HepG2 (cell line): ENCODE measurements around the gene DENND11. TPM values are rescaled to one million over a fixed set of nuclear protein-coding genes. Genes with fewer than 3 reads are reported as not detected.

Source experiments
- ATM ChIP-seq: fragments of 450-650 bp; IDR thresholded peaks from 2 replicates; pipeline ENCODE4 v1.7.1; 2017; ENCODE audit warnings: mild to moderate bottlenecking, borderline replicate concordance
- CSRNP2 ChIP-seq: sonication (generic); formaldehyde crosslinking; conservative IDR thresholded peaks from 2 replicates; pipeline ENCODE4 v1.8.0; 2022; ENCODE audit warnings: low read depth, missing genetic modification reagents
- EHMT2 ChIP-seq: fragments of 200-600 bp; sonication (generic); IDR thresholded peaks from 2 replicates; pipeline ENCODE4 v1.7.0; 2017; ENCODE audit warnings: antibody characterized with exemption, low read depth, low read length, borderline replicate concordance
- HMGA1 ChIP-seq: sonication (generic); formaldehyde crosslinking; conservative IDR thresholded peaks from 2 replicates; pipeline ENCODE4 v1.4.0; 2020; ENCODE audit warnings: missing genetic modification reagents
- IKZF1 ChIP-seq: fragments of 450-650 bp; IDR thresholded peaks from 2 replicates; pipeline ENCODE4 v1.7.1; 2016
- IKZF5 ChIP-seq: IDR thresholded peaks from 2 replicates; pipeline ENCODE4 v1.6.1; 2018; ENCODE audit warnings: missing genetic modification reagents, mild to moderate bottlenecking, missing compliant biosample characterization
- JUNB ChIP-seq: sonication (generic); formaldehyde crosslinking; IDR thresholded peaks from 2 replicates; pipeline ENCODE4 v1.8.0; 2022; ENCODE audit warnings: missing genetic modification reagents, mild to moderate bottlenecking, borderline replicate concordance
- KLF16 ChIP-seq, 2 experiments: sonication (generic) in 1 of 2; formaldehyde crosslinking in 1 of 2; IDR thresholded peaks; 2 replicates each; pipeline versions ENCODE4 v1.6.1 to v1.8.0; 2016 to 2023; ENCODE audit warnings: missing genetic modification reagents in 2 of 2, missing compliant biosample characterization in 1 of 2
- PITX1 ChIP-seq: sonication (generic); formaldehyde crosslinking; IDR thresholded peaks from 2 replicates; pipeline ENCODE4 v1.5.1; 2020; ENCODE audit warnings: mild to moderate bottlenecking, missing genetic modification reagents
- SMC3 ChIP-seq: IDR thresholded peaks from 2 replicates; pipeline ENCODE4 v1.6.1; 2011; ENCODE audit warnings: low read length, improper control_type of control experiment
- SOX13 ChIP-seq, 3 experiments: fragments of 450-650 bp in 1 of 3; sonication (generic) in 1 of 3; formaldehyde crosslinking in 1 of 3; IDR thresholded peaks in 2 of 3; conservative IDR thresholded peaks in 1 of 3; 2 replicates each; pipeline versions ENCODE4 v1.5.0 to v1.6.1; 2016 to 2020; ENCODE audit warnings: antibody characterized with exemption in 1 of 3, mild to moderate bottlenecking in 1 of 3, missing compliant biosample characterization in 1 of 3, missing genetic modification reagents in 1 of 3, moderate library complexity in 1 of 3
- TBX2 ChIP-seq: sonication (generic); formaldehyde crosslinking; IDR thresholded peaks from 2 replicates; pipeline ENCODE4 v1.5.0; 2020; ENCODE audit warnings: missing genetic modification reagents, mild to moderate bottlenecking, borderline replicate concordance
- TFE3 ChIP-seq: IDR thresholded peaks from 2 replicates; pipeline ENCODE4 v1.6.1; 2016
- U2AF1 ChIP-seq: fragments of 200-400 bp; formaldehyde crosslinking; optimal IDR thresholded peaks from 2 replicates; pipeline ENCODE3; 2017; ENCODE audit warnings: mild to moderate bottlenecking, low read depth, low read length
- ZMAT5 ChIP-seq: sonication (generic); formaldehyde crosslinking; IDR thresholded peaks from 2 replicates; pipeline ENCODE4 v1.5.0; 2020; ENCODE audit warnings: mild to moderate bottlenecking, low read depth, missing genetic modification reagents, borderline replicate concordance
- ZNF143 ChIP-seq: sonication (generic); formaldehyde crosslinking; IDR thresholded peaks from 2 replicates; pipeline ENCODE4 v1.4.0; 2020; ENCODE audit warnings: missing genetic modification reagents
- ZNF235 ChIP-seq: sonication (generic); formaldehyde crosslinking; IDR thresholded peaks from 2 replicates; pipeline ENCODE4 v1.8.1; 2023; ENCODE audit warnings: mild to moderate bottlenecking, missing genetic modification reagents, borderline replicate concordance
- ZNF512B ChIP-seq: sonication (generic); formaldehyde crosslinking; IDR thresholded peaks from 2 replicates; pipeline ENCODE4 v1.5.1; 2020; ENCODE audit warnings: missing genetic modification reagents, mild to moderate bottlenecking, borderline replicate concordance
- ZNF547 ChIP-seq: sonication (generic); formaldehyde crosslinking; IDR thresholded peaks from 2 replicates; pipeline ENCODE4 v1.5.1; 2020; ENCODE audit warnings: mild to moderate bottlenecking, missing genetic modification reagents
- ZNF737 ChIP-seq: sonication (generic); formaldehyde crosslinking; IDR thresholded peaks from 2 replicates; pipeline ENCODE4 v1.5.0; 2020; ENCODE audit warnings: missing genetic modification reagents, mild to moderate bottlenecking, borderline replicate concordance
- ZNF740 ChIP-seq: sonication (generic); formaldehyde crosslinking; IDR thresholded peaks from 2 replicates; pipeline ENCODE4 v1.4.0; 2020; ENCODE audit warnings: missing genetic modification reagents
- ZNF879 ChIP-seq: sonication (generic); formaldehyde crosslinking; IDR thresholded peaks from 2 replicates; pipeline ENCODE4 v1.8.1; 2023; ENCODE audit warnings: missing genetic modification reagents
- polyA plus RNA-seq, 8 experiments: library from polyadenylated mRNA; depleted of rRNA in 3 of 8; stranded (reverse) in 7 of 8; unstranded in 1 of 8; fragments of >200 nt; fragmentation: Illumina TruSeq in 4 of 8; extraction: Trizol in 4 of 8; gene quantifications; 2 replicates each; pipeline versions ENCODE4 v1.2.1 to v1.2.3, GENCODE V29; 2011 to 2016; ENCODE audit warnings: low read depth in 4 of 8, missing spikeins in 1 of 8, mixed read lengths in 1 of 8; ENCODE audit not compliant: insufficient read depth in 1 of 8
- total RNA-seq, 5 experiments: library from RNA; depleted of rRNA; stranded (reverse); fragments of >200 nt; fragmentation: Illumina TruSeq; extraction: Trizol; gene quantifications; 2 replicates each; pipeline ENCODE4 v1.2.3, GENCODE V29; 2016; ENCODE audit warnings: low read depth in 1 of 5

DENND11 gene
- total and polyA plus RNA-seq, 2 of the 13 experiments (the other 11 are each of a cell fraction or from before 2014, with no cell fraction given): 7.1 to 10.5 TPM

- TF ChIP-seq ZNF737: no peak; the same call in 1 of the 2 replicates
- peak; percentile 46; the same call in 1 of the 2 replicates for TF ChIP-seq IKZF5
- peak; percentile 92 for TF ChIP-seq TBX2
- no peak for TF ChIP-seq ZNF143 (CRISPR knock-in tag)
- no peak for TF ChIP-seq EHMT2
- no peak for TF ChIP-seq JUNB
- TF ChIP-seq KLF16 (CRISPR knock-in tag; IDR thresholded peaks at IDR 0.05): 0 out of 4 replicates have a peak, but pooled peaks of 1 of the 2 experiments have one; percentile 30
- TF ChIP-seq ZNF512B (CRISPR knock-in tag): 0 out of 2 replicates have a peak, but pooled peaks have one; percentile 42
- TF ChIP-seq ZNF235 (CRISPR knock-in tag): peak; percentile 56; the same call in 1 of the 2 replicates
- TF ChIP-seq ZNF547: no peak
- no peak for TF ChIP-seq ZNF740 (CRISPR knock-in tag)
- TF ChIP-seq ZNF879 (CRISPR knock-in tag): no peak
- TF ChIP-seq HMGA1 (CRISPR knock-in tag): no peak
- peak; percentile 85 for TF ChIP-seq TFE3 (CRISPR knock-in tag)
- no peak for TF ChIP-seq U2AF1
- no peak for TF ChIP-seq ZMAT5 (CRISPR knock-in tag)
- TF ChIP-seq SMC3: no peak
- no peak for TF ChIP-seq ATM
- no peak for TF ChIP-seq CSRNP2
- TF ChIP-seq PITX1 (CRISPR knock-in tag): peak; percentile 66; the same call in 1 of the 2 replicates
- TF ChIP-seq IKZF1: no peak
- TF ChIP-seq SOX13 (IDR thresholded peaks at IDR 0.05): peak; percentile 20; the same call in 1 of the 2 replicates
- peak in 1 of 2 experiments; percentile 75; a peak in 2 of 4 replicates for TF ChIP-seq SOX13 (CRISPR knock-in tag; conservative IDR thresholded peaks at IDR 0.05 in 1 of 2, IDR thresholded peaks at IDR 0.05 in 1 of 2)
These were observed 6.1 kb downstream of the DENND11 start (continued) for GRCh38 chr7:141695803-141696289.
